Motor neuron (in vitro differentiated cells): Measurements from ENCODE around the gene TAB3. TPM values are rescaled to one million over a fixed set of nuclear protein-coding genes. Genes with fewer than 3 reads are reported as not detected.

Source experiments
- ATAC-seq, 8 experiments: fragments of 200-7000 bp; cut with Tn5 transposase; replicated peaks in 6 of 8; 2 replicates each; pipeline ENCODE4 v1.8.0; 2021; ENCODE audit warnings: mild to moderate bottlenecking in 8 of 8, moderate library complexity in 8 of 8
- H3K27ac ChIP-seq, 2 donors: fragments of 250-450 bp; sonication (Bioruptor Pico); 2 replicates each; pipeline ENCODE4 v1.9.0; 2021; ENCODE audit warnings: antibody characterized with exemption in 2 of 2, mild to moderate bottlenecking in 2 of 2, moderate library complexity in 1 of 2
- H3K4me1 ChIP-seq, 2 donors: fragments of 250-450 bp; sonication (Bioruptor Pico); replicated peaks in 1 of 2; 2 replicates each; pipeline ENCODE4 v1.6.1; 2021; ENCODE audit warnings: antibody characterized with exemption in 2 of 2, mild to moderate bottlenecking in 2 of 2, moderate library complexity in 1 of 2
- H3K4me3 ChIP-seq, 5 donors: fragments of 250-450 bp; sonication (Bioruptor Pico); 2 replicates each; pipeline ENCODE4 v1.9.0; 2021; ENCODE audit warnings: antibody characterized with exemption in 5 of 5, mild to moderate bottlenecking in 5 of 5, moderate library complexity in 4 of 5
- WGBS, 10 experiments: fragments of 450-650 bp; shearing (Covaris generic); methylation state at CpG; one replicate each; pipeline ENCODE4 v1.0.0; 2022; 5-methylcytosine and 5-hydroxymethylcytosine counted together
- in situ Hi-C, 9 experiments: fragments of 400-800 bp; cut with MboI; loops; one replicate each; pipeline ENCODE4 v1.15.0; 2021; ENCODE audit warnings: low sequenced_read_pairs in 9 of 9, low pct_unique_long_range_greater_than_20kb in 2 of 9; ENCODE audit not compliant: unreplicated experiment in 9 of 9
- total RNA-seq, 8 experiments: library from RNA; unstranded; fragments of 300-600 nt; gene quantifications; 2 replicates each; pipeline versions ENCODE4 v1.2.3 to v1.2.4, GENCODE V29; 2022

The TAB3 gene, protein sequence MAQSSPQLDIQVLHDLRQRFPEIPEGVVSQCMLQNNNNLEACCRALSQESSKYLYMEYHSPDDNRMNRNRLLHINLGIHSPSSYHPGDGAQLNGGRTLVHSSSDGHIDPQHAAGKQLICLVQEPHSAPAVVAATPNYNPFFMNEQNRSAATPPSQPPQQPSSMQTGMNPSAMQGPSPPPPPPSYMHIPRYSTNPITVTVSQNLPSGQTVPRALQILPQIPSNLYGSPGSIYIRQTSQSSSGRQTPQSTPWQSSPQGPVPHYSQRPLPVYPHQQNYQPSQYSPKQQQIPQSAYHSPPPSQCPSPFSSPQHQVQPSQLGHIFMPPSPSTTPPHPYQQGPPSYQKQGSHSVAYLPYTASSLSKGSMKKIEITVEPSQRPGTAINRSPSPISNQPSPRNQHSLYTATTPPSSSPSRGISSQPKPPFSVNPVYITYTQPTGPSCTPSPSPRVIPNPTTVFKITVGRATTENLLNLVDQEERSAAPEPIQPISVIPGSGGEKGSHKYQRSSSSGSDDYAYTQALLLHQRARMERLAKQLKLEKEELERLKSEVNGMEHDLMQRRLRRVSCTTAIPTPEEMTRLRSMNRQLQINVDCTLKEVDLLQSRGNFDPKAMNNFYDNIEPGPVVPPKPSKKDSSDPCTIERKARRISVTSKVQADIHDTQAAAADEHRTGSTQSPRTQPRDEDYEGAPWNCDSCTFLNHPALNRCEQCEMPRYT
- 10 to 100 TPM in 5 of 8 experiments, 1 to 10 TPM in 3; 5.8 to 17.9 (median 12.4) TPM for total RNA-seq

- Histone ChIP-seq H3K27ac (peak within 1 kb of the TSS; percentile 78 to 89), H3K4me3 (peak within 1 kb of the TSS; percentile 64 to 79 (median 70)), H3K4me1 (peaks cover 0 to 2% of the 10 kb centered on the region in 2 donors)
- in situ Hi-C loops, result no loop called here
- peak; percentile 91 to 94 (median 93) for ATAC-seq
- 13 to 25% (median 20%) methylated on average over 2 to 4 of the region's 62 CpGs; no CpG with 5 or more reads in 7 of the 10 experiments for WGBS, 10 experiments
Measured at GRCh38 chrX:30889147-30890140, at the start of gene TAB3. TSS of gene TAB3 (minus strand) at chrX:30889254. CDS start at chrX:30859588, 29,666 bp downstream.

DNA sequence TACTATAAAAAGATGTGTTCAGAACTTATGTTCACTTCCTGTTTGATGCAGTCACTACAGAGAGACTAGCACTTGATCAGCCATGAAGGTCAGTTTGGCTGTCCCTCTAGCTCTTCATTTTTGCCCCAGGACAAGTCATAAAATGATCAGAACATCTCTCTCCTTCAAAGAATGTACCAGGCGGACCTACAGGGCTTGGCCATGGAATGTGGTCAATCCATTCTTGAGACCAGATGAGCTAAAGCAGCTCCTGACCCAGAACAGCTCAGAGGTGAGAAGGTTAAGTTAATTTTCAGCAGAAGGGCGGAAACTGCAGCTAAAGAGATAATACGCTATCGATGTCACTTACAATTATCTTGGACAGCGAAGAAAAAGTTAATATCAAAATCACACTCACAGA, 49.2 kb upstream of the TAB3 start:
- 29 to 100% (median 41%) methylated on average over 1 to 5 of the region's 5 CpGs; no CpG with 5 or more reads in 6 of the 10 experiments for WGBS, 10 experiments
- no peak overlapping the region for H3K4me3 ChIP-seq
- in situ Hi-C loops, result no loop called here
- no peak overlapping the region for H3K27ac ChIP-seq
- no peak for ATAC-seq
- no peaks in the 10 kb centered on the region for H3K4me1 ChIP-seq

DNA sequence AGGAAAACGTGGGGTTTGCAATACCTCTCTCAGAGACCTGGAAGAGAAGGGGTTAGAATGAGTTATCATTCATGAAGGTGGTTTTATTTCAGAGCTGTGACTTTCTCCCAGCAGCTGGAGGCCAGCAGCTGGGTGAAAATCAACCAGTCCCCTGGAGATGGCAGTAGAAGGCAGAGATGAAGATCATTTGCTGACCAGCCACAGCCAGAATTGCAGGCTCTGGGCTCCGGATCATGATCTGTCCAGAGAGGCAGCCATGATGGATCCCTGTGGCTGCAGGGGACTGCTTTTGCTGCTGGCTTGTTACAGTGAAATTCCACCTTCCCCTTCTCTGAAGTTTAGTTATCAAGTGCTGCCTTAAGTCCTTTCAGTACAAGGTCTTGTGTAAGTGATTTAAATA, 46.9 kb upstream of the TAB3 start:
- 20 to 25% methylated on average over 1 to 2 of the region's 2 CpGs; no CpG with 5 or more reads in 8 of the 10 experiments for WGBS, 10 experiments
- peak in 6 of 8 experiments; percentile 47 to 79 (median 66) for ATAC-seq
- no peak overlapping the region for H3K27ac ChIP-seq

DNA sequence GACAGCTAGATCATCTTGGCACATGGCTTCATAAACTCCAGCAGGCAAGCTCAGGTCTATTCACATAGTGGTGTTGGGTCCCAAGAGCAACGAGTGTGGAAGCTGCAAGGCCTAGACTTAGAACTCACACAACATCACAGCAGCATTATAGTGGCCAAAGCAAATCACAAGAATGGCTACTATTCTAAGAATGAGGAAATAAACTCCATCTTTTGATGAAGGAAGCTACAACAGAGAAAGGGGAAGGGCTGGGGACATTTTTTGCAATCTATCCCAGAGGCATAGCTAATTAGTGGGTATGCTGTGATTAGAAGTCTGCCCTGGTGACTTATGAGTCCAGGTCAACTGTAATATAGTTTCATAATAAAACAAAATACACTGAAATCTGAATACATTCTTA, 42.9 kb upstream of the TAB3 start:
- WGBS, 10 experiments, result no CpG with 5 or more reads among the region's 1 CpG
- Histone ChIP-seq H3K4me3 (no peak overlapping the region), H3K27ac (no peak overlapping the region), H3K4me1 (no peaks in the 10 kb centered on the region)
- ATAC-seq, result no peak
- in situ Hi-C loops, result no loop called here

More for the DNA sequence above, 46.9 kb upstream of the TAB3 start:
- in situ Hi-C loops, result no loop called here
- Histone ChIP-seq H3K4me1 (no peaks in the 10 kb centered on the region), H3K4me3 (no peak overlapping the region)

- in situ Hi-C loops, result no loop called here
- ATAC-seq, result no peak
- 40 to 100% (median 70%) methylated on average over 1 to 6 of the region's 6 CpGs; no CpG with 5 or more reads in 2 of the 10 experiments for WGBS, 10 experiments
- Histone ChIP-seq H3K4me3 (no peak overlapping the region), H3K4me1 (no peaks in the 10 kb centered on the region), H3K27ac (no peak overlapping the region)
Measured at GRCh38 chrX:30930679-30931078, 41.6 kb upstream of the TAB3 start.

DNA sequence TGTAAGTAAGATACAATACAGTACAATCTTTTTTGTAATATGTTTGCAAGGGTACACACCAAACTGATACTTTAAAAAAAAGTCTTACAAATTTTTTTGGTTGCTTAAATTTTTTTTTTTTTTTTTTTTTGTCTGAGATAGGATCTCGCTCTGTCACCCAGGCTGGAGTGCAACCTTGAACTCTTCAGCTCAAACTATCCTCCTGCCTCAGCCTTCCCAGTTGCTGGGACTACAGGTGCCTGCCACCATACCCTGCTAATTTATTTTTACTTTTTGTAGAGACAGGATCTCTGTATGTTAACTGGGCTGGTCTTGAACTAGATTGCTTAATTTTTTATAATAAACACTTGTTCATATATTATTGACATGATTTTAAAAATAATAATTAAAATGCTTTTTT, 41.1 kb upstream of the TAB3 start:
- ATAC-seq, result no peak
- in situ Hi-C loops, result no loop called here
- H3K4me1 ChIP-seq, result no peaks in the 10 kb centered on the region
- WGBS, 10 experiments, result 20 to 100% (median 80%) methylated on average over 1 of the region's 1 CpG; no CpG with 5 or more reads in 4 of the 10 experiments
- no peak overlapping the region for H3K27ac ChIP-seq
- H3K4me3 ChIP-seq, result no peak overlapping the region

- Histone ChIP-seq H3K4me3 (no peak overlapping the region), H3K4me1 (no peaks in the 10 kb centered on the region), H3K27ac (no peak overlapping the region)
- ATAC-seq, result no peak
- in situ Hi-C loops, result no loop called here
- WGBS, 10 experiments, result 40 to 100% (median 82%) methylated on average over 1 to 3 of the region's 3 CpGs; no CpG with 5 or more reads in 6 of the 10 experiments
Measured at GRCh38 chrX:30920271-30920670, 31.2 kb upstream of the TAB3 start.

- WGBS, 10 experiments, result 25 to 100% (median 89%) methylated on average over 1 of the region's 1 CpG; no CpG with 5 or more reads in 7 of the 10 experiments
- no peak overlapping the region for H3K27ac ChIP-seq
- no peak overlapping the region for H3K4me3 ChIP-seq
- no peaks in the 10 kb centered on the region for H3K4me1 ChIP-seq
- in situ Hi-C loops, result no loop called here
- no peak for ATAC-seq
Measured at GRCh38 chrX:30918480-30918879, 29.4 kb upstream of the TAB3 start.

DNA sequence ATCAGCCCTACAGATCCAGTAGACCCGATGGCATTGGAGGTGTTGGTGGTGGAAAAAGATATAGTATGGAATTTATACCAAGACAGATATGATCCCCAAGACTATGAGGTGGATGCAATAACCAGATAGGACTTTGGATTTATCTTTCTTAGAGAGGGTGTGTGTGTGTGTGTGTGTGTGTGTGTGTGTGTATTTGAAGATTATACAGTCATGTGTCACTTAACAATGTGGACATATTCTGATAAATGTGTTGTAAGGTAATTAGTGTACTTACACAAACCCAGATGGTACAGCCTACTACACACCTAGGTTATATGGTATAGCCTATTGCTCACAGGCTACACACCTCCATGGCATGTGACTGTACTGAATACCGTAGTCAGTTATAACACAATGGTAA, 24.4 kb upstream of the TAB3 start:
- ATAC-seq, result no peak
- no peaks in the 10 kb centered on the region for H3K4me1 ChIP-seq
- 0 to 80% (median 53%) methylated on average over 1 to 2 of the region's 2 CpGs; no CpG with 5 or more reads in 7 of the 10 experiments for WGBS, 10 experiments
- H3K4me3 ChIP-seq, result no peak overlapping the region
- in situ Hi-C loops, result no loop called here
- no peak overlapping the region for H3K27ac ChIP-seq

DNA sequence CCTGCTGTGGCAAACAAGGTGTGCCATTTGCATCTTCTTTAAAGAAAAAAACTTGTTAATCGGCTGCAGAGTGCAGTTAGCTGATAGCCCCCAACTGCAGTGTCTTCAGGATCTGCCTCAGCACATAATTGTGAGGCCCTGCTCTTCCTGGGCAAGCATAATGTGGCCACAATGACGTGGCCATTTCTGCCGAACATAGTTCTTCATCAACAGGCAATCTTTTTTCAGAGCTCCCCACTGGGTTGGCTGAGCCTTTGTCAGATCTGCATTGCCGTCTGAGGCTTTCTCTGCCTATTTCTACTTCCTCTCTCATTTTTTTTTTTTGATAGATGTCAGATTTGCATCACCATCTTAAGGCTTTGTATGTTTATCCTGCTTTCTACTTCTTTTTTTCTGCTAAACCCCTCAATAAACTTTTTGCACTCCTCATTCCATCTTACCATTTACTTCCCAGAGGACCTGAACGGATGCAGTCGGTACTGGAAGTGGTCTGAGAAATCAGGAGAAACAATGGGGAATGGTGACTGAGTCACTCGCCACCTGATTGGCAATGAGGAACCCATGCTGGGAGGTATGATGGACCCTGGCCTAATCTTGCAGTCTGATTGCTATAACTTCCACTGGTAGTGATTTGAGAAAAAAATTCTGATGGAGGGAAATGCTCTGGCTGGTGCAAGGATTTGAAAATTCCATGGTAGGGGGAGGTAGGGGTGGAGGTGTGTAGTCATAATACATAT, 21.2 kb upstream of the TAB3 start:
- in situ Hi-C loops, result no loop called here
- Histone ChIP-seq H3K27ac (no peak overlapping the region), H3K4me3 (no peak overlapping the region), H3K4me1 (no peaks in the 10 kb centered on the region)
- 0 to 50% (median 20%) methylated on average over 1 to 4 of the region's 7 CpGs; no CpG with 5 or more reads in 5 of the 10 experiments for WGBS, 10 experiments
- peak in 5 of 8 experiments; percentile 20 to 54 (median 41) for ATAC-seq

- in situ Hi-C loops, result no loop called here
Measured at GRCh38 chrX:30906726-30907125, 17.7 kb upstream of the TAB3 start.

DNA sequence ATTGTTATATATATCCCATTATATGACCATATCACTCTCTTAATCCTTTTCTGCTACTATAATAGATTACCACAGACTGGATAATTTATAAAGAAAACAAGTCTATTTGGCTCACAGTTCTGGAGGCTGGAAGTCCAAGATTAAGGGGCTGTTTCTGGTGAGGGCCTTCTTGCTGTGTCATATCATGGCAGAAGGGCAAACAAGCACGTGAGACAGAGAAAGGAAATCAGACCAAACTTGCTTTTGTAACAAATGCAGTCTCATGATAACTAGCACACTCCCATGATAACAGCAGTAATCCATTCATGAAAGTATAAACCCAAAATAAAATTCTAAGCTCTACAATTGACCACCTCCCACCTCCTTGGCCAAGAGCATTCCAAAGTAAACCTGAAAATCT, 16.3 kb upstream of the TAB3 start:
- Histone ChIP-seq H3K4me1 (no peaks in the 10 kb centered on the region), H3K27ac (no peak overlapping the region), H3K4me3 (no peak overlapping the region)
- in situ Hi-C loops, result no loop called here
- ATAC-seq, result no peak
- WGBS, 10 experiments, result 75% methylated on average over 1 of the region's 1 CpG; no CpG with 5 or more reads in 9 of the 10 experiments

More at GRCh38 chrX:30906726-30907125, 17.7 kb upstream of the TAB3 start:
- H3K4me3 ChIP-seq, result no peak overlapping the region
- 0 to 67% methylated on average over 1 of the region's 1 CpG; no CpG with 5 or more reads in 8 of the 10 experiments for WGBS, 10 experiments
- no peak overlapping the region for H3K27ac ChIP-seq
- no peaks in the 10 kb centered on the region for H3K4me1 ChIP-seq
- peak in 1 of 8 experiments; percentile 44 for ATAC-seq
